Measurements from ENCODE around the gene FGF8.
A peak's percentile ranks its signal among the peaks of the same experiment; 100 is the strongest.
"Not testable (repeated sequence)": the region's sequence is repeated elsewhere in the genome, so short reads cannot be mapped to it uniquely, and the experiment has no call there.

FGF8 gene

GRCh38 chr10:101775273-101776160 lies at the start of gene FGF8:
Gene FGF8, minus strand, starts transcription at chr10:101776114. Its CDS starts 214 bp downstream, at chr10:101775900.
- DNase-seq (ENCODE audit: low read depth in 2 of 2) = no peak

DNA sequence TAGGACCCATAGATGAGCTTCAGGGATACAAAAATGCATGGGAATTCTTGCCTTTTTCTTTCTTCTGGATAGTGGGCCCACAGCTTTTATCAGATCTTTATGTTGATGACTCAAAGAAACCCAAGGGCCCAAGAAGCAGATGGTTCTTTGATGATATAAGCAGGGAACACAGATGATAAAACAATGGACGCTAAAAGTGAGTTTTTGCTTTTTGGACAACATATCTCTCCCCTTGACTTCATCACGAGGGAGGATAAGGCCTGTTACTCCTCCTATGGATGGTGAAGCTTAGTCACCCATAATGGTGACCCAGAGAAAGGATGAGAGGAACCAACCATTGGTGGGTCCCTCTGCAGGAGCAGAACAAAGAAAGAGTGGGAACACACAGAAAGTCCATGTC lies 48.8 kb upstream of the FGF8 start:
- DNase-seq (ENCODE audit: low read depth in 2 of 2) = no peak

GRCh38 chr10:101818872-101819633 lies 43.1 kb upstream of the FGF8 start:
- DNase-seq (ENCODE audit: low read depth in 2 of 2) = no peak

DNA sequence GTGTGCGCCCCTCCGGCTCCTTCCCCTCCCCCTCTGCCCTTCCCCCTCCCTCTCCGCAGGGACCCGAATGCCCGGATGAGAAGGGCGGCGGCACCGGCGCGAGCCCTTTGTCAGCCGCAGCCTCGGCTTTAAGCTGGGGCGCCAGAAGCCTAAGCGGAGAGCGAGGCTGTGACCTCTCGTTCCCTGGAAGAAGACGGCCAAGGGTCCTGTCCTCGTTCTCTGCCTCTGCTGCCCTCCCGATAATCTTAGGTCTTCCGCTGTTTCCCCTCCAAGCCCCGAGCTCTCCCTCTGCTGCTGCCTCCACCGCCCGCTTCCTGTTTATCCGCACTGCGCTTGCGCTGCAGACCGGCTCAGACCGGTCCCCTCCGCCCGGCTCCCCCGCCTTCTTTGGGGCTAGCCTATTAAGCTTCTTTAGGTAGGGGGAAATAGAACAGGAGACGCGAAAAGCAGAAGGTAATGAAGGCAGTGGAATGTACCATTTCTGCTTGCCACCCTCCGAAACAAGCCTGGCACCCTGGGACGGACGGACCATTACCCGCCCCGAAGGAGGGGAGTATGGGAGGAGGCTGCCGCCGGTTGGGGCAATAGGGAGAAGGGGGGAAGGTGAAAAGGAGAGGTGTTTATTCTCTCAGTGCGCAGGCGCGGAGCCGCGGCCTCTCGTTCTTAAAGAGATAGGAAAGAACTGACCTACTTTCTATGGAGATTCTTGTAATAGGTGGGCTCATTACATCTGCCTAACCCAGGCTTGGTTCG lies 42.4 kb upstream of the FGF8 start, which contains the start of gene OGA:
Gene OGA, minus strand, starts transcription at position 326 of the 753 bp plus-strand sequence. CDS start 422 bp downstream, outside the sequence.
- DNase-seq (ENCODE audit: low read depth in 2 of 2) = peak; percentile 92 to 96

DNA sequence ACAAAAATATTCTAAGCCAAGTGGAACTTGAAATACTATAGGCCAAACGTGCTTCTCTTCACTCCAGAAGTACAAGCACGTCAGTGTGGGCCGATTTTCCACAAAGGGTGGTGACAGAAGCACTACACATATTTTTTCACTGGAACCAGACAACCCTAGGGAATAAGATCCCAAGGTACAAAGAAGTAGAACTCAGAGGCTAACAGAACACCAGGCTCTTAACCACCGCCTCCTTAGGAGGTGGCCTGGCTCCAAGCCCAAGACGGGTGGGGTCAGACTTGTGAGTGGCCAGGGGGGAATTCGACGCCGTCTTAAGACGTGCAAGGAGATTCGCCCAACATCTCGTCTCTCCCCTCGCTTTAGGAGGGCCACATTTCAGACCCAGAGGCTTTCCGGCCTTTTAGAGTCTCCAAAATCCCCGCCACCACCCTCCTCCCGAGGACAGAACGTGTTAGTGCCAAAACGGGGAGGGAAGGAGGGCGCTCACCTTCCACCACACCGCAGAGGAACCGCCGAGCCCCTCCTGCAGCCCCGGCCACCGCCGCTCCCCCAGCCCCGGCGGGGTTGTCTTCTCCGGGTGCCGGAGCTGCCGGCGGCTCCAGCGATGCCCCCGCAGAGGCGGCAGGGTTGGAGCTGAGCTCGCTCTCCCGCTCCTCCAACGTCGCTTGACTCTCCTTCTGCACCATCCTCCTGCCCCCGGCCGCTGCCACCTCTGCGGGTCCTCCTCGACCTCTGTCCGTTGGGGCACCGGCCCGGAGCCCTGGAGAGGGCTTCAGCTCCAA lies 41.6 kb upstream of the FGF8 start:
- no peak for DNase-seq (ENCODE audit: low read depth in 2 of 2)

- no peak for DNase-seq (ENCODE audit: low read depth in 2 of 2)
These were observed 41.0 kb upstream of the FGF8 start for GRCh38 chr10:101816913-101817336.

DNA sequence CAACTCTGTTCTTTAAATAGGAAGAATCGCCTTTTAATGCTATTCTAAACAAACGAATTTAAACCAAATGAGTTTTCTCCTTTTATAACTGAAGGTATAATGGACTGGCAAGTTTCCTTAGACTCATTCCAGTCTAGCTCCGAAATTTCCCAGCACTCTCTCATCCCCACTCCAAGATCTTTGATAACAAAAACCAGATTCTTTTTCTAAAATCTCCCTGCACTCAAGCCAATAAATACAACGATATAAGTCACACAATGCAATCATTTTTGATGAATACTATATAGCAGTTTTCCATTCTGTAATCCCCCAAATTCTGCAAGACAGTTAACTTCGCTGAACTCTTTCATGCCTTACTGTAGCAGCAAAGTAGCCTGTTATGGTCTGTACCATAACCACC lies 40.5 kb upstream of the FGF8 start:
- no peak for DNase-seq (ENCODE audit: low read depth in 2 of 2)

GRCh38 chr10:101814466-101815071 lies 38.7 kb upstream of the FGF8 start:
- DNase-seq (ENCODE audit: low read depth in 2 of 2) = no peak

DNA sequence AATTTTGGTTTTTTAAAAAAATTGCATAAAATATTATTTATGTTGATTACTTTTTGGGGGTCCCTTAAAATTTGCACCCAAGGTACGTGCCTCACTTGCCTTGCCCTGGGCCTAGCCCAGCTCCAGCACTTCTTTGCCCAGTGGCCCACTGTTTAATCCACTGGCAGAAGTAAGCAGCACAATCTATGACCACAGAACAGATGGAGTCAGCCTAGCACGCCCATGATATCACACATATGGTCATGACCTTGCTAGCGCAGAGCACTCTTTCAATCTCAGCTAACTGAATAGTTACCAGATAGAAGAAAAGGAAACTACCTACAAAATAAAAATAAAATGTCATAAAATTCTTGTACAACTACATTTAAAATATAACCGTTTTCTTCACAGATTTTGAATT lies 36.7 kb upstream of the FGF8 start:
- no peak for DNase-seq (ENCODE audit: low read depth in 2 of 2)

- DNase-seq (ENCODE audit: low read depth in 2 of 2) = no peak
These were observed 31.2 kb upstream of the FGF8 start for GRCh38 chr10:101807158-101807557.

DNA sequence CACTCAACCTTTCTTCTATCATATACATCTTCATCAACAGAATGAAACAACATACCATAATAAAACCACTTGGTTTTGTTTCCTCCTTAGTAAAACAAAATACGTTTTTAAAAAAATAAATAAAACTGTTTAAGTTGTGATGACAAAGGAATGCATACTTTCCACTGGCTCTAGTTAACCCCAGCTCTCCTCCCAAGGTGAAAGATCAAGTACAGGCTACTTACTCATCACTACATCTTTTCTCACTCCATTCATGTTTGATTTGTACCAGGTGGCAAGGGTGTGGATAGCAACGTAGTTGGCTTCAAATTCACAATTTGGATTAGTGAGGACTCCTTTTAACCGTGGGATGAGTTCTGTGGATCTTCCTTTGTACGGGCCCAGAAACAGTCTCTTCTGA lies 27.6 kb upstream of the FGF8 start:
- no peak for DNase-seq (ENCODE audit: low read depth in 2 of 2)

GRCh38 chr10:101797403-101798059 lies 21.6 kb upstream of the FGF8 start:
- no peak for DNase-seq (ENCODE audit: low read depth in 2 of 2)

DNA sequence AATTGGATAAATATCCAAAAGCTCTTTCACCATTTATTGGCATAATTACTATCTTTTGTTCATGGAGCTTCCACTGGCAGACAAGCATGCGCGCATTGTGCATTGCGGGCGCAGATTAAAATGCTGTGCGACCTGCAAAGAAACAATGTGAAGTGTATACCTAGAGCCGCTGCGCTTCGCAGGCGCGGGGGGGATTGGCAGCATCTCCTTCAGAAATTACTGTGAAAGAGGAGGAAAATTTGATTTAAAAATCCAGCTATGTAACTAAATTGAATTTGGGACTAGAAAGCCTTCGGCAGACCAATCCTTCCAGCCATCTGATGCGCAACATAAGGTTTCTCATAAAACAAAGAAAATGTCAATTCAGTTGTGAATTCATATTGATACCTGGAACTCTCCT lies 17.6 kb upstream of the FGF8 start:
- DNase-seq (ENCODE audit: low read depth in 2 of 2) = no peak

- DNase-seq (ENCODE audit: low read depth in 2 of 2) = no peak
These were observed 13.8 kb upstream of the FGF8 start for GRCh38 chr10:101789686-101790085.

- not testable (repeated sequence) for DNase-seq (ENCODE audit: low read depth in 2 of 2)
These were observed 13.3 kb upstream of the FGF8 start for GRCh38 chr10:101789231-101789630.

DNA sequence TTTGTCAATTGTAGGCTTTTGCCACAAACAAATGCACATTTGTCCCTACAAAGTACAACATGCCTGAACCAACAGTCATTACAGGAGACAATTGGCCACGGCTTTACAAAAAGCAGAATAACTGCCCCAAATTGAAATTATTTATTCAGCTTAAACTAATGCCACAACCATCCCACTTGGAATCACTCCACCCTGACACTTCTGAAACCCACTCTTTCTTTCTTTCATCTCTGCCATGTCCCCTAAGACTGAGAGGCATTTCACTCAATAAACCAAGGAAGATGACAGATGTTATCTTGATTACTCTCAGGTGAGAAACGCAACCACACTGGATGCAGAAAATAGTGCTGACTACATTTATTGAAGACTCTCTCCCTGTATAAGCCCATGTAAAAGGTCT lies 9.9 kb upstream of the FGF8 start:
- DNase-seq (ENCODE audit: low read depth in 2 of 2) = no peak

DNA sequence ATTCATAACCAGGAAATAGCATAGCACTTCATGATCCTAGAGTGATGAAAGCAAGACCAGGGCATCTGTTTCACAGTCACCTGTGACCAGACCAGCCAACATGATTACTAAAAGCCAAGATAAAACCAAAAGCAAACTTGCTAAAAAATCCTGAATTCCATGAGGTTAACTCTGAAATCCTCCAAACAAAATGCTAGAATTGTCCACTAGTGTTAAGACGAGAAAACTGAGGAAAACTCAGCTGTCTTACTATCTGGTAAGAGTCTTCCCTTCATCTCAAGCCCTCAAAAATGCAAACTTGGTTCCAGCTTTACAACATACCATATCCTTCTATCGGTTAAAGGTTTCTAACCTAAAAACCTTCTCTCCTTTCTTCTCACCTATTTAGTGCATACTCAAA lies 8.6 kb upstream of the FGF8 start:
- DNase-seq (ENCODE audit: low read depth in 2 of 2) = no peak

DNA sequence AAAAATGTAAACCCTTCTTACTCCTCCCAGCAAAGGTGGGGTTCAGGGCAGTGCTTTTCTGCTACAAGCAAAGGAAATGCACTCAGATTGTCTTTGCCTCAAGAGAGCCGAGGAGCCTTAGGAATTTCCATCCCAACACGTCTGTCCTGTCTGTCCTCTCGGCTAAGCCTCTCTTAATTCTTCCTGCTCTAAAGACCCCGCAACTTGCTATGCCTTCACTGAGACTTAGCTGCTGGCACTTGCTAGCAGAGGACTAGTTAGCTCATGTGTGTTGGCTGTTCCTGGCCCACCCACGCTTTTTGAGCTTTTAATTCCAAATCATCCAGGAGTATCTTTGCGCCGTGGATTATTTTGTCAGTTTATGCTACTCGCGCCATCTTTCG lies 7.8 kb upstream of the FGF8 start:
- DNase-seq (ENCODE audit: low read depth in 2 of 2) = no peak

GRCh38 chr10:101782811-101783735 lies 7.2 kb upstream of the FGF8 start, which contains the start of gene NPM3:
Gene NPM3, minus strand, starts transcription at chr10:101783446. Its CDS starts 56 bp downstream, at chr10:101783390.
- peak; percentile 82 to 83 for DNase-seq (ENCODE audit: low read depth in 2 of 2)
